ENCODE results near the gene JAZF1.

JAZF1 gene

GRCh38 chr7:28163949-28164348, 16.6 kb downstream of the JAZF1 start:
- no peak for DNase-seq

GRCh38 chr7:28161331-28161730, 19.3 kb downstream of the JAZF1 start:
- DNase-seq, result no peak

- DNase-seq, result no peak
Measured at GRCh38 chr7:28160551-28160991, 20.0 kb downstream of the JAZF1 start.

GRCh38 chr7:28157831-28158416, 22.7 kb downstream of the JAZF1 start:
- no peak for DNase-seq

- DNase-seq, result no peak
Measured at GRCh38 chr7:28157076-28157745, 23.4 kb downstream of the JAZF1 start.

GRCh38 chr7:28156401-28156800, 24.2 kb downstream of the JAZF1 start:
- no peak for DNase-seq

GRCh38 chr7:28155964-28156363, 24.6 kb downstream of the JAZF1 start:
- no peak for DNase-seq

GRCh38 chr7:28155019-28155660, 25.5 kb downstream of the JAZF1 start:
- DNase-seq, result no peak

- no peak for DNase-seq
Measured at GRCh38 chr7:28152594-28152993, 28.0 kb downstream of the JAZF1 start.

GRCh38 chr7:28151965-28152364, 28.6 kb downstream of the JAZF1 start:
- no peak for DNase-seq

- DNase-seq, result no peak
Measured at GRCh38 chr7:28149291-28150101, 31.1 kb downstream of the JAZF1 start.

GRCh38 chr7:28145931-28146330, 34.7 kb downstream of the JAZF1 start:
- peak; percentile 46 for DNase-seq

- no peak for DNase-seq
Measured at GRCh38 chr7:28145090-28145626, 35.4 kb downstream of the JAZF1 start.

- DNase-seq, result peak; percentile 58
Measured at GRCh38 chr7:28144266-28144665, 36.3 kb downstream of the JAZF1 start.

- no peak for DNase-seq
Measured at GRCh38 chr7:28142650-28143049, 37.9 kb downstream of the JAZF1 start.

- no peak for DNase-seq
Measured at GRCh38 chr7:28140979-28141378, 39.6 kb downstream of the JAZF1 start.

GRCh38 chr7:28138837-28139236, 41.8 kb downstream of the JAZF1 start:
- DNase-seq, result no peak

GRCh38 chr7:28137463-28137862, 43.1 kb downstream of the JAZF1 start:
- no peak for DNase-seq

- no peak for DNase-seq
Measured at GRCh38 chr7:28136885-28137284, 43.7 kb downstream of the JAZF1 start.

GRCh38 chr7:28136420-28136819, 44.2 kb downstream of the JAZF1 start:
- DNase-seq, result no peak

GRCh38 chr7:28135760-28136159, 44.8 kb downstream of the JAZF1 start:
- no peak for DNase-seq

- no peak for DNase-seq
Measured at GRCh38 chr7:28135315-28135714, 45.3 kb downstream of the JAZF1 start.

- no peak for DNase-seq
Measured at GRCh38 chr7:28133872-28134271, 46.7 kb downstream of the JAZF1 start.

Measured in NCI-H146 (cell line).